GM23338 (cell line): Measurements from ENCODE around the gene MUC5B. TPM values are rescaled to one million over a fixed set of nuclear protein-coding genes. Genes with fewer than 3 reads are reported as not detected.

Experiments
- ATAC-seq: fragments of 200-7000 bp; cut with Tn5 transposase; 3 replicates; pipeline ENCODE4 v1.9.1; 2020
- DNase-seq: peaks from one replicate; pipeline ENCODE4 v3.0.0-alpha.2; 2015; ENCODE audit warnings: low spot score
- H2AFZ ChIP-seq: fragments of 200-600 bp; sonication (generic); 2 replicates; pipeline ENCODE4 v1.8.0; 2016; ENCODE audit warnings: antibody characterized with exemption, mild to moderate bottlenecking, moderate library complexity
- H3F3A ChIP-seq: fragments of 200-600 bp; sonication (generic); replicated peaks from 2 replicates; pipeline ENCODE4 v1.8.0; 2017; ENCODE audit warnings: antibody characterized with exemption, mixed run types, low read depth
- H3K27ac ChIP-seq: fragments of 200-600 bp; sonication (generic); 2 replicates; pipeline ENCODE4 v1.6.1; 2016; ENCODE audit warnings: low read depth
- H3K27me3 ChIP-seq: fragments of 200-600 bp; sonication (generic); 2 replicates; pipeline ENCODE4 v1.8.0; 2016; ENCODE audit warnings: mild to moderate bottlenecking, mixed run types, moderate library complexity; ENCODE audit not compliant: insufficient read depth
- H3K36me3 ChIP-seq: fragments of 200-600 bp; sonication (generic); 2 replicates; pipeline ENCODE4 v1.8.0; 2016; ENCODE audit warnings: mild to moderate bottlenecking; ENCODE audit not compliant: insufficient read depth
- H3K4me1 ChIP-seq: fragments of 200-600 bp; sonication (generic); 2 replicates; pipeline ENCODE4 v1.8.0; 2016; ENCODE audit warnings: mild to moderate bottlenecking, moderate library complexity; ENCODE audit not compliant: insufficient read depth
- H3K4me2 ChIP-seq: fragments of 200-600 bp; sonication (generic); 2 replicates; pipeline ENCODE4 v1.7.1; 2017; ENCODE audit warnings: mixed run types
- H3K4me3 ChIP-seq: fragments of 200-600 bp; sonication (generic); 2 replicates; pipeline ENCODE4 v1.6.1; 2016; ENCODE audit warnings: mixed run types
- H3K79me2 ChIP-seq: fragments of 200-600 bp; sonication (generic); replicated peaks from 2 replicates; pipeline ENCODE4 v1.8.0; 2017; ENCODE audit warnings: mild to moderate bottlenecking; ENCODE audit not compliant: insufficient read depth
- H3K9me2 ChIP-seq: fragments of 200-600 bp; sonication (generic); 2 replicates; pipeline ENCODE4 v1.8.0; 2017; ENCODE audit not compliant: insufficient read depth
- H4K20me1 ChIP-seq: fragments of 200-600 bp; sonication (generic); replicated peaks from 2 replicates; pipeline ENCODE4 v1.8.0; 2017; ENCODE audit warnings: mild to moderate bottlenecking; ENCODE audit not compliant: insufficient read depth
- H3K27ac Mint-ChIP-seq: 2 replicates; pipeline ENCODE4 v1.8.0; 2020; ENCODE audit warnings: inconsistent platforms, mild to moderate bottlenecking, moderate library complexity, mixed read lengths
- H3K27me3 Mint-ChIP-seq: 3 replicates; pipeline ENCODE4 v1.8.0; 2022; ENCODE audit warnings: low read depth, mild to moderate bottlenecking, moderate library complexity, mixed read lengths, inconsistent platforms; ENCODE audit not compliant: insufficient read depth, poor library complexity
- H3K36me3 Mint-ChIP-seq: 3 replicates; pipeline ENCODE4 v1.8.0; 2021; ENCODE audit warnings: low read depth, mild to moderate bottlenecking, inconsistent platforms, moderate library complexity, mixed read lengths
- H3K4me1 Mint-ChIP-seq: 3 replicates; pipeline ENCODE4 v1.8.0; 2020; ENCODE audit warnings: mild to moderate bottlenecking, inconsistent platforms, mixed read lengths
- H3K4me3 Mint-ChIP-seq: 3 replicates; pipeline ENCODE4 v1.8.0; 2021; ENCODE audit warnings: moderate library complexity, mild to moderate bottlenecking, inconsistent platforms, mixed read lengths
- H3K9me3 Mint-ChIP-seq: 3 replicates; pipeline ENCODE4 v1.8.0; 2020; ENCODE audit warnings: moderate library complexity, mild to moderate bottlenecking, inconsistent platforms, mixed read lengths
- NANOG ChIP-seq: IDR thresholded peaks from 2 replicates; pipeline ENCODE4 v1.6.1; 2016; ENCODE audit warnings: antibody characterized with exemption, borderline replicate concordance
- POLR2AphosphoS5 ChIP-seq: IDR thresholded peaks from 2 replicates; pipeline ENCODE4 v1.6.1; 2016; ENCODE audit warnings: antibody characterized with exemption, low read depth
- ZNF114 ChIP-seq: fragments of 250-450 bp; sonication (Bioruptor Pico); IDR thresholded peaks from 2 replicates; pipeline ENCODE4 v1.5.0; 2020; ENCODE audit warnings: mild to moderate bottlenecking, moderate library complexity
- ZNF331 ChIP-seq: fragments of 250-450 bp; sonication (Bioruptor Pico); IDR thresholded peaks from 2 replicates; pipeline ENCODE4 v1.5.0; 2020; ENCODE audit warnings: low read depth, mild to moderate bottlenecking, moderate library complexity
- polyA plus RNA-seq: library from polyadenylated mRNA; unstranded; fragments of >200 nt; fragmentation: Nextera tagmentation; extraction: Ambion mirVana; gene quantifications from 2 replicates; pipeline ENCODE4 v1.2.1, GENCODE V29; 2016
- total RNA-seq: library from RNA; depleted of rRNA; stranded (reverse); fragments of >200 nt; shearing (Covaris generic); gene quantifications from 2 replicates; pipeline ENCODE4 v1.2.3, GENCODE V29; 2014
- TF ChIP-seq, protein P1 (sequence below): fragments of 250-450 bp; sonication (Bioruptor Pico); IDR thresholded peaks from 2 replicates; pipeline ENCODE4 v1.5.0; 2020; ENCODE audit warnings: mild to moderate bottlenecking, moderate library complexity
- TF ChIP-seq, protein P2 (sequence below): IDR thresholded peaks from one replicate; pipeline ENCODE4 v1.6.1; 2018; ENCODE audit warnings: antibody characterized with exemption; ENCODE audit not compliant: unreplicated experiment
- TF ChIP-seq, protein P3 (sequence below): IDR thresholded peaks from 2 replicates; pipeline ENCODE4 v1.6.1; 2016; ENCODE audit warnings: antibody characterized with exemption

Gene MUC5B
- total and polyA plus RNA-seq, 2 experiments from 2014 or later, result 0.18 to 0.90 TPM

DNA sequence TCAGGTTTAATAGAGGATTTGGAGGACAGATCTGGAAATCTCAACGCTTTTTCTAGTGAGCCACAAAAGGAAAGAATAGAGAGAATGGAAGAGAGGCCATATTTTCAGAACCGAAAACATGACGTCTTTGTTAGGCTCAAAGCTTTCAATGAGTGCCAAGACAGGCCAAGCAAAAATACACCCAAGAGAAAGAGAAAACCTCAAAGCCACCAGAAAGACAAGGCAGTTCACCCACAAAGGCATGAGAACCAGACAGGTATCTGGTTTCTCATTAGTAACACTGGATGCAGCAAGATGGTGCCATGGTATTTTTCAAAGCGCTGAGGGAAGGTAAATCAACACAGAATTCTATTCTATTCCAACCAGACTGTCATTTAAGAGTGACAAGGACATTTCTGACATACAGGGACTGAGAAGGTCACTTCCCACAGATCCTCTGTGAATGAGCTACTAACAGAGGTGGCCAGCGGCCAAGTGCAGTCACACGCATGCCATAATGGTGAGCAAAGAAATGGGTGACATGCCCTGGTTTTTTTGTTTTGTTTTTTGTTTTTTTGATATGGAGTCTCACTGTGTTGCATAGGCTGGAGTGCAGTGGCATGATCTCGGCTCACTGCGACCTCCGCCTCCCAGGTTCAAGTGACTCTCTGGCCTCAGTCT is 44.7 kb downstream of the MUC5B start:
- DNase-seq (no peak), ATAC-seq (no peak)
- Mint-ChIP-seq H3K4me3 (no peak overlapping the region), H3K9me3 (peaks cover 33% of the 10 kb centered on the region), H3K27ac (no peak overlapping the region), H3K4me1 (peaks cover 2% of the 10 kb centered on the region), H3K36me3 (peaks cover 17% of the 10 kb centered on the region), H3K27me3 (peaks cover 14% of the 10 kb centered on the region)
- Histone ChIP-seq H3K4me1 (no peaks in the 10 kb centered on the region), H3K79me2 (no peaks in the 10 kb centered on the region), H3F3A (no peaks in the 10 kb centered on the region), H3K27ac (no peak overlapping the region), H3K4me3 (no peak overlapping the region), H3K27me3 (no peaks in the 10 kb centered on the region), H3K9me2 (no peaks in the 10 kb centered on the region), H3K36me3 (no peaks in the 10 kb centered on the region), H3K4me2 (no peak overlapping the region), H2AFZ (no peak overlapping the region), H4K20me1 (no peaks in the 10 kb centered on the region)
- no peak for TF ChIP-seq ZNF331
- no peak for TF ChIP-seq POLR2AphosphoS5
- no peak for TF ChIP-seq NANOG
- TF ChIP-seq, protein P1, sequence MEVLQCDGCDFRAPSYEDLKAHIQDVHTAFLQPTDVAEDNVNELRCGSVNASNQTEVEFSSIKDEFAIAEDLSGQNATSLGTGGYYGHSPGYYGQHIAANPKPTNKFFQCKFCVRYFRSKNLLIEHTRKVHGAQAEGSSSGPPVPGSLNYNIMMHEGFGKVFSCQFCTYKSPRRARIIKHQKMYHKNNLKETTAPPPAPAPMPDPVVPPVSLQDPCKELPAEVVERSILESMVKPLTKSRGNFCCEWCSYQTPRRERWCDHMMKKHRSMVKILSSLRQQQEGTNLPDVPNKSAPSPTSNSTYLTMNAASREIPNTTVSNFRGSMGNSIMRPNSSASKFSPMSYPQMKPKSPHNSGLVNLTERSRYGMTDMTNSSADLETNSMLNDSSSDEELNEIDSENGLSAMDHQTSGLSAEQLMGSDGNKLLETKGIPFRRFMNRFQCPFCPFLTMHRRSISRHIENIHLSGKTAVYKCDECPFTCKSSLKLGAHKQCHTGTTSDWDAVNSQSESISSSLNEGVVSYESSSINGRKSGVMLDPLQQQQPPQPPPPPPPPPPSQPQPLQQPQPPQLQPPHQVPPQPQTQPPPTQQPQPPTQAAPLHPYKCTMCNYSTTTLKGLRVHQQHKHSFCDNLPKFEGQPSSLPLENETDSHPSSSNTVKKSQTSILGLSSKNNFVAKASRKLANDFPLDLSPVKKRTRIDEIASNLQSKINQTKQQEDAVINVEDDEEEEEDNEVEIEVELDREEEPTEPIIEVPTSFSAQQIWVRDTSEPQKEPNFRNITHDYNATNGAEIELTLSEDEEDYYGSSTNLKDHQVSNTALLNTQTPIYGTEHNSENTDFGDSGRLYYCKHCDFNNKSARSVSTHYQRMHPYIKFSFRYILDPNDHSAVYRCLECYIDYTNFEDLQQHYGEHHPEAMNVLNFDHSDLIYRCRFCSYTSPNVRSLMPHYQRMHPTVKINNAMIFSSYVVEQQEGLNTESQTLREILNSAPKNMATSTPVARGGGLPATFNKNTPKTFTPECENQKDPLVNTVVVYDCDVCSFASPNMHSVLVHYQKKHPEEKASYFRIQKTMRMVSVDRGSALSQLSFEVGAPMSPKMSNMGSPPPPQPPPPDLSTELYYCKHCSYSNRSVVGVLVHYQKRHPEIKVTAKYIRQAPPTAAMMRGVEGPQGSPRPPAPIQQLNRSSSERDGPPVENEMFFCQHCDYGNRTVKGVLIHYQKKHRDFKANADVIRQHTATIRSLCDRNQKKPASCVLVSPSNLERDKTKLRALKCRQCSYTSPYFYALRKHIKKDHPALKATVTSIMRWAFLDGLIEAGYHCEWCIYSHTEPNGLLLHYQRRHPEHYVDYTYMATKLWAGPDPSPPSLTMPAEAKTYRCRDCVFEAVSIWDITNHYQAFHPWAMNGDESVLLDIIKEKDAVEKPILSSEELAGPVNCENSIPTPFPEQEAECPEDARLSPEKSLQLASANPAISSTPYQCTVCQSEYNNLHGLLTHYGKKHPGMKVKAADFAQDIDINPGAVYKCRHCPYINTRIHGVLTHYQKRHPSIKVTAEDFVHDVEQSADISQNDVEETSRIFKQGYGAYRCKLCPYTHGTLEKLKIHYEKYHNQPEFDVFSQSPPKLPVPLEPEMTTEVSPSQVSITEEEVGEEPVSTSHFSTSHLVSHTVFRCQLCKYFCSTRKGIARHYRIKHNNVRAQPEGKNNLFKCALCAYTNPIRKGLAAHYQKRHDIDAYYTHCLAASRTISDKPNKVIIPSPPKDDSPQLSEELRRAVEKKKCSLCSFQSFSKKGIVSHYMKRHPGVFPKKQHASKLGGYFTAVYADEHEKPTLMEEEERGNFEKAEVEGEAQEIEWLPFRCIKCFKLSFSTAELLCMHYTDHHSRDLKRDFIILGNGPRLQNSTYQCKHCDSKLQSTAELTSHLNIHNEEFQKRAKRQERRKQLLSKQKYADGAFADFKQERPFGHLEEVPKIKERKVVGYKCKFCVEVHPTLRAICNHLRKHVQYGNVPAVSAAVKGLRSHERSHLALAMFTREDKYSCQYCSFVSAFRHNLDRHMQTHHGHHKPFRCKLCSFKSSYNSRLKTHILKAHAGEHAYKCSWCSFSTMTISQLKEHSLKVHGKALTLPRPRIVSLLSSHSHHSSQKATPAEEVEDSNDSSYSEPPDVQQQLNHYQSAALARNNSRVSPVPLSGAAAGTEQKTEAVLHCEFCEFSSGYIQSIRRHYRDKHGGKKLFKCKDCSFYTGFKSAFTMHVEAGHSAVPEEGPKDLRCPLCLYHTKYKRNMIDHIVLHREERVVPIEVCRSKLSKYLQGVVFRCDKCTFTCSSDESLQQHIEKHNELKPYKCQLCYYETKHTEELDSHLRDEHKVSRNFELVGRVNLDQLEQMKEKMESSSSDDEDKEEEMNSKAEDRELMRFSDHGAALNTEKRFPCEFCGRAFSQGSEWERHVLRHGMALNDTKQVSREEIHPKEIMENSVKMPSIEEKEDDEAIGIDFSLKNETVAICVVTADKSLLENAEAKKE (CRISPR knock-in tag), result no peak

DNA sequence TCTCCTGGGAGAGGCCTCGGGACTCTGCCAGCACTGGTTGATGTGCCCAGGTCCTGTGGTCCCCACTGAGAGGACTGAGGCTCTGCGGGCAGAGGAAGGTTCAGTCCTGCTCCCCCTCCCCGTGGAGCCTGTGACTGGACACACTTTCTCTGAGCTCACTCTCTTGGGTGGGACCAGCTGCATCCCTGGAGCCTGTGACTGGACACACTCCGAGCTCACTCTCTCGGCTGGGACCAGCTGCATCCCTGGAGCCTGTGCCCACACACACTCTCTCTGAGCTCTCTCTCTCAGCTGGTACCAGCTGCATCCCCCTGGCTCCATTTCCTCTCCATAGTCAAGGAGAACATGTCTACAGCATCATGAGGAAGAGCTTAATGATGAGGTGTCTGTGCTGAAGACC is 47.1 kb downstream of the MUC5B start:
- Histone ChIP-seq H3K4me1 (no peaks in the 10 kb centered on the region), H3K4me3 (no peak overlapping the region), H3K27ac (no peak overlapping the region), H3F3A (no peaks in the 10 kb centered on the region), H3K9me2 (no peaks in the 10 kb centered on the region), H3K79me2 (no peaks in the 10 kb centered on the region), H2AFZ (no peak overlapping the region), H3K4me2 (no peak overlapping the region), H4K20me1 (no peaks in the 10 kb centered on the region), H3K36me3 (no peaks in the 10 kb centered on the region), H3K27me3 (no peaks in the 10 kb centered on the region)
- Mint-ChIP-seq H3K4me1 (no peaks in the 10 kb centered on the region; the same call in 2 of the 3 replicates), H3K27ac (no peak overlapping the region), H3K36me3 (peaks cover 12% of the 10 kb centered on the region), H3K27me3 (peaks cover 6% of the 10 kb centered on the region), H3K9me3 (peaks cover 23% of the 10 kb centered on the region), H3K4me3 (no peak overlapping the region)
- no peak for DNase-seq
- no peak for ATAC-seq
- TF ChIP-seq, protein P2, sequence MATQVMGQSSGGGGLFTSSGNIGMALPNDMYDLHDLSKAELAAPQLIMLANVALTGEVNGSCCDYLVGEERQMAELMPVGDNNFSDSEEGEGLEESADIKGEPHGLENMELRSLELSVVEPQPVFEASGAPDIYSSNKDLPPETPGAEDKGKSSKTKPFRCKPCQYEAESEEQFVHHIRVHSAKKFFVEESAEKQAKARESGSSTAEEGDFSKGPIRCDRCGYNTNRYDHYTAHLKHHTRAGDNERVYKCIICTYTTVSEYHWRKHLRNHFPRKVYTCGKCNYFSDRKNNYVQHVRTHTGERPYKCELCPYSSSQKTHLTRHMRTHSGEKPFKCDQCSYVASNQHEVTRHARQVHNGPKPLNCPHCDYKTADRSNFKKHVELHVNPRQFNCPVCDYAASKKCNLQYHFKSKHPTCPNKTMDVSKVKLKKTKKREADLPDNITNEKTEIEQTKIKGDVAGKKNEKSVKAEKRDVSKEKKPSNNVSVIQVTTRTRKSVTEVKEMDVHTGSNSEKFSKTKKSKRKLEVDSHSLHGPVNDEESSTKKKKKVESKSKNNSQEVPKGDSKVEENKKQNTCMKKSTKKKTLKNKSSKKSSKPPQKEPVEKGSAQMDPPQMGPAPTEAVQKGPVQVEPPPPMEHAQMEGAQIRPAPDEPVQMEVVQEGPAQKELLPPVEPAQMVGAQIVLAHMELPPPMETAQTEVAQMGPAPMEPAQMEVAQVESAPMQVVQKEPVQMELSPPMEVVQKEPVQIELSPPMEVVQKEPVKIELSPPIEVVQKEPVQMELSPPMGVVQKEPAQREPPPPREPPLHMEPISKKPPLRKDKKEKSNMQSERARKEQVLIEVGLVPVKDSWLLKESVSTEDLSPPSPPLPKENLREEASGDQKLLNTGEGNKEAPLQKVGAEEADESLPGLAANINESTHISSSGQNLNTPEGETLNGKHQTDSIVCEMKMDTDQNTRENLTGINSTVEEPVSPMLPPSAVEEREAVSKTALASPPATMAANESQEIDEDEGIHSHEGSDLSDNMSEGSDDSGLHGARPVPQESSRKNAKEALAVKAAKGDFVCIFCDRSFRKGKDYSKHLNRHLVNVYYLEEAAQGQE, result no peak
- TF ChIP-seq ZNF114 (CRISPR knock-in tag), result no peak
- TF ChIP-seq, protein P3, sequence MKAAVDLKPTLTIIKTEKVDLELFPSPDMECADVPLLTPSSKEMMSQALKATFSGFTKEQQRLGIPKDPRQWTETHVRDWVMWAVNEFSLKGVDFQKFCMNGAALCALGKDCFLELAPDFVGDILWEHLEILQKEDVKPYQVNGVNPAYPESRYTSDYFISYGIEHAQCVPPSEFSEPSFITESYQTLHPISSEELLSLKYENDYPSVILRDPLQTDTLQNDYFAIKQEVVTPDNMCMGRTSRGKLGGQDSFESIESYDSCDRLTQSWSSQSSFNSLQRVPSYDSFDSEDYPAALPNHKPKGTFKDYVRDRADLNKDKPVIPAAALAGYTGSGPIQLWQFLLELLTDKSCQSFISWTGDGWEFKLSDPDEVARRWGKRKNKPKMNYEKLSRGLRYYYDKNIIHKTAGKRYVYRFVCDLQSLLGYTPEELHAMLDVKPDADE, result no peak
